Measurements from ENCODE around the gene LAMC1. TPM values are rescaled to one million over a fixed set of nuclear protein-coding genes. Genes with fewer than 3 reads are reported as not detected.

The LAMC1 gene
- total RNA-seq, 2 experiments from 2014 or later, result not detected

- DNase-seq (no peak), ATAC-seq (ENCODE audit: poor library complexity) (no peak)
- H3K9me3 ChIP-seq (ENCODE audit: control insufficient read depth in 1 of 2, insufficient read depth in 1 of 2, low read length in 2 of 2), result no peaks in the 10 kb centered on the region
- ChIA-PET POLR2A (no interaction called here), CTCF (interaction anchor here (0.6 kb wide), 1 partner anchor 38 kb away, joined by 3 read pairs; no protein-coding TSS in a partner anchor)
- no peaks in the 10 kb centered on the region for H3K36me3 ChIP-seq (ENCODE audit: insufficient read depth, low read length)
- no peaks in the 10 kb centered on the region for H3K27me3 ChIP-seq (ENCODE audit: control insufficient read depth in 1 of 2, insufficient read depth in 2 of 2, low read length in 2 of 2)
- Mint-ChIP-seq H3K27ac (no peak overlapping the region), H3K4me1 (ENCODE audit: low read depth) (peaks cover 10% of the 10 kb centered on the region), H3K4me3 (no peak overlapping the region), H3K36me3 (ENCODE audit: low read depth) (no peaks in the 10 kb centered on the region), H3K9me3 (no peaks in the 10 kb centered on the region), H3K27me3 (peaks cover 4% of the 10 kb centered on the region)
- no peak overlapping the region for H3K4me3 ChIP-seq (ENCODE audit: low read length)
- no peak for TF ChIP-seq CTCF (IDR thresholded peaks at IDR 0.05)
- intact Hi-C loops (cut with DNase I, micrococcal nuclease), result no loop called here
- H3K27ac ChIP-seq (ENCODE audit: low read depth in 1 of 2, low read length in 2 of 2), result no peak overlapping the region
- H3K4me1 ChIP-seq (ENCODE audit: insufficient read depth, low read length), result peaks cover 3% of the 10 kb centered on the region
These were observed 155.3 kb downstream of the LAMC1 start for GRCh38 chr1:183178545-183178944.

GRCh38 chr1:183179033-183179432, 155.8 kb downstream of the LAMC1 start:
- no peak overlapping the region for H3K4me3 ChIP-seq (ENCODE audit: low read length)
- ChIA-PET CTCF (interaction anchor here (0.6 kb wide), 1 partner anchor 38 kb away, joined by 3 read pairs; no protein-coding TSS in a partner anchor), POLR2A (no interaction called here)
- H3K9me3 ChIP-seq (ENCODE audit: control insufficient read depth in 1 of 2, insufficient read depth in 1 of 2, low read length in 2 of 2), result no peaks in the 10 kb centered on the region
- ATAC-seq (ENCODE audit: poor library complexity) (no peak), DNase-seq (no peak)
- no peak overlapping the region for H3K27ac Mint-ChIP-seq
- H3K27ac ChIP-seq (ENCODE audit: low read depth in 1 of 2, low read length in 2 of 2), result no peak overlapping the region
- H3K36me3 Mint-ChIP-seq (ENCODE audit: low read depth), result no peaks in the 10 kb centered on the region
- H3K4me1 ChIP-seq (ENCODE audit: insufficient read depth, low read length), result peaks cover 3% of the 10 kb centered on the region
- intact Hi-C loops (cut with DNase I, micrococcal nuclease), result no loop called here
- no peak for TF ChIP-seq CTCF (IDR thresholded peaks at IDR 0.05)
- peaks cover 10% of the 10 kb centered on the region for H3K4me1 Mint-ChIP-seq (ENCODE audit: low read depth)
- peaks cover 4% of the 10 kb centered on the region for H3K27me3 Mint-ChIP-seq
- H3K9me3 Mint-ChIP-seq, result no peaks in the 10 kb centered on the region
- no peaks in the 10 kb centered on the region for H3K36me3 ChIP-seq (ENCODE audit: insufficient read depth, low read length)
- no peak overlapping the region for H3K4me3 Mint-ChIP-seq
- no peaks in the 10 kb centered on the region for H3K27me3 ChIP-seq (ENCODE audit: control insufficient read depth in 1 of 2, insufficient read depth in 2 of 2, low read length in 2 of 2)

- H3K27ac ChIP-seq (ENCODE audit: low read depth in 1 of 2, low read length in 2 of 2), result no peak overlapping the region
- no peak for DNase-seq
- peaks cover 10% of the 10 kb centered on the region for H3K4me1 Mint-ChIP-seq (ENCODE audit: low read depth)
These were observed 157.0 kb downstream of the LAMC1 start for GRCh38 chr1:183180218-183180617.

More at GRCh38 chr1:183180218-183180617, 157.0 kb downstream of the LAMC1 start:
- intact Hi-C loops (cut with DNase I, micrococcal nuclease), result no loop called here
- no peak for TF ChIP-seq CTCF (IDR thresholded peaks at IDR 0.05)
- ChIA-PET CTCF (no interaction called here), POLR2A (no interaction called here)
- peaks cover 0 to 6% of the 10 kb centered on the region in 2 experiments for H3K27me3 ChIP-seq (ENCODE audit: control insufficient read depth in 1 of 2, insufficient read depth in 2 of 2, low read length in 2 of 2)
- no peak overlapping the region for H3K4me3 Mint-ChIP-seq
- H3K27ac Mint-ChIP-seq, result no peak overlapping the region
- H3K9me3 Mint-ChIP-seq, result no peaks in the 10 kb centered on the region
- peaks cover 14% of the 10 kb centered on the region for H3K27me3 Mint-ChIP-seq
- H3K36me3 ChIP-seq (ENCODE audit: insufficient read depth, low read length), result no peaks in the 10 kb centered on the region
- H3K9me3 ChIP-seq (ENCODE audit: control insufficient read depth in 1 of 2, insufficient read depth in 1 of 2, low read length in 2 of 2), result no peaks in the 10 kb centered on the region
- H3K36me3 Mint-ChIP-seq (ENCODE audit: low read depth), result no peaks in the 10 kb centered on the region
- peaks cover 3% of the 10 kb centered on the region for H3K4me1 ChIP-seq (ENCODE audit: insufficient read depth, low read length)
- ATAC-seq (ENCODE audit: poor library complexity), result no peak
- no peak overlapping the region for H3K4me3 ChIP-seq (ENCODE audit: low read length)

Measured in CD4-positive, alpha-beta T cell (primary cell).